GM18526 (cell line): Measurements from ENCODE around the gene FAM107B.

Experiments
- POLR2A ChIP-seq: IDR thresholded peaks from 3 replicates; pipeline ENCODE4 v1.6.1; 2011; ENCODE audit not compliant: insufficient read length; ENCODE audit errors: extremely low read depth

Gene FAM107B

GRCh38 chr10:14751014-14751896, 23.4 kb downstream of the FAM107B start:
- TF ChIP-seq POLR2A: no peak

DNA sequence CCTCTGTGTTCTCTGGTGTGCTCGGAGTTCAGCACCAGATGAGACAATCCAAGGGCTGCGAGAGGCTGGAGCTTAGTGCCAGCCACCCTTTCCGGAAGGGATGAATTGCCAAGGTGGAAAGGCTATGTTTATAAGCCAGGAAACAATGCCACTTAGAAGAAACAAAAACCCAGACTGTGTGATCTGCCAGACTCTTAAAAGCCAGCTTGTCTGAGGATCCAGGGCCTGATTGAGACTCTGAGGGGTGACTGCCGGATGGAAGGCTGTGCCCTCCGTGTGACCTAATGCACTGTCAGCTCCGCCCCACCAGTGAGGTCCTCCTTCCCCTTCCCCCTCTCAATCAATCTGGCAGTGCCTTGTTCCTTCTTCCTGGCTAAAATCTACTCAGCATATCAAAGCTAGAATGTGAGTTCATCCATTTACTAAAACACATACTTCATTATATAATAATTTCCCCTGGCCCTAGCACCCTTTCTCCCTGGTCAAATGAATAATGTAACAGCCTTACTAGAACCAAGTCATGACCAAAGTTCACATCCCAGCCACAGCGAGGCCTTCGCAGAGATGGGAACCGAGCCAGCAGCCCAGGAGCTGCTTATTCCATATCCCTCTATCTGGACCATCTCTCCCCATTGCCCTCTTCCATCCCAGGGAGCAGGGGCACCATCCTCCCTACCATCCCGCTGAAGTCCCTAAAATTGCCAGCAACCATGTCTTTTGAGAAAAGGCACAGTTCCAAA, 25.5 kb downstream of the FAM107B start:
- no peak for TF ChIP-seq POLR2A

GRCh38 chr10:14748441-14748840, 26.3 kb downstream of the FAM107B start:
- TF ChIP-seq POLR2A: no peak

DNA sequence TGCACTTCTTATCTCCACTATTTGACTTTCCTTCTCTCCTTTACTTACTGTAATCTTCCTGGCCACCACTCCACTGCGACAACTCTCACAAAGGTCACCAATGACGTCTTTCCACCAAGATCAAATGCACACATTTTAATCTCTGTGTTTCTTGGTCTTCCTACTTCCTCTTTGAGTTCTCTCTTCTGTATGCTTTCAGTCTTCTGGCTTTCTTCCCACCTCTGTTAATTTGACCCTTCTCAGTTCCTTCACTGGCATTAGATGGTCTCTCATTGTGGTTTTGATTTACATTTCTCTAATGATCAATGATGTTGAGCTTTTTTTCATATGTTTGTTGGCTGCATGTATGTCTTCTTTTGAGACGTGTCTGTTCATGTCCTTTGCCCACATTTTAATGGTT, 31.9 kb downstream of the FAM107B start:
- no peak for TF ChIP-seq POLR2A

DNA sequence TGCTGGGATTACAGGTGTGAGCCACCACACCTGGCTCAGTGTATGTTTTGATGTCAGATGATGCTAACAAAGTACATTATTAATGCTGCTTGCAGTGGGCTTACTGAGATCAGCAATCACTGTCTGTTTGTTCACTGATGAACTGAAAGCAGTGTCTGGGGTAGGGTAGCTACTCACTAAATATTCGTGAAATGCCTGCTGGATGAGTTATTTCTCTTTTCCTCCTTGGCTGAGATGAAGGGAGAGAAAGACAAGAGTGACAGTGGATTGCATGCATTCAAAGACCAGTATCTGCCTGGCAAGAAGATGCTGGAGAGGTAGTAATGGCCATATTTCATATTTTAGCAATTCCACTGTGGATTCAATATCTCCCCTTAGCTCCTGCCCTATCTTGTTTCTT, 32.3 kb downstream of the FAM107B start:
- no peak for TF ChIP-seq POLR2A

DNA sequence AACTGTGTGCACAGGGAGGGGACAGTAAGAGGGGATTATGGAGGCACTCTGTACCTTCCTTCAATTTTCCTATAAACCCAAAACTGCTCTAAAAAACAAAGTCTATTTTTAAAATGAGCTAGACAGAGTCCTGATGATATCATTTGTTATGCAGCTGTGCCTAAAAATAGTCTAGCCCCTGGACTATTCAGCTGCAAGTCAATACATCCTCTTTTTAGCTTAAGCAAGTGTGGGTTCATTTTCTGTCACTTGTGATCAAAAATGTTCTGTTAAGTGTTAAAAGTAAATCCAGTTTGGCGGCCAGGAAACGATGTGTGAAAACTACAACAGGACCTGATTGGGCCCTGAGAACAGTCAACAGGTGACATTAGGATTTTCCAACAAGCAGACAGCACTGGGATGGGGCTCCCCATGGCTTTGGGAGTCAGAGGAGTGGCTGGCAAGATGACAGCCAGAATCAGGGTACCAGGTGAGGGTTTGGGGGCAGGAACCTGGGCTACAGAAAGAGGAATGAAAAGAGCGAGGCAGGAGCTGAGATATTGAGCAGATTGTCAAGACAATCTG, 33.9 kb downstream of the FAM107B start:
- TF ChIP-seq POLR2A: no peak

DNA sequence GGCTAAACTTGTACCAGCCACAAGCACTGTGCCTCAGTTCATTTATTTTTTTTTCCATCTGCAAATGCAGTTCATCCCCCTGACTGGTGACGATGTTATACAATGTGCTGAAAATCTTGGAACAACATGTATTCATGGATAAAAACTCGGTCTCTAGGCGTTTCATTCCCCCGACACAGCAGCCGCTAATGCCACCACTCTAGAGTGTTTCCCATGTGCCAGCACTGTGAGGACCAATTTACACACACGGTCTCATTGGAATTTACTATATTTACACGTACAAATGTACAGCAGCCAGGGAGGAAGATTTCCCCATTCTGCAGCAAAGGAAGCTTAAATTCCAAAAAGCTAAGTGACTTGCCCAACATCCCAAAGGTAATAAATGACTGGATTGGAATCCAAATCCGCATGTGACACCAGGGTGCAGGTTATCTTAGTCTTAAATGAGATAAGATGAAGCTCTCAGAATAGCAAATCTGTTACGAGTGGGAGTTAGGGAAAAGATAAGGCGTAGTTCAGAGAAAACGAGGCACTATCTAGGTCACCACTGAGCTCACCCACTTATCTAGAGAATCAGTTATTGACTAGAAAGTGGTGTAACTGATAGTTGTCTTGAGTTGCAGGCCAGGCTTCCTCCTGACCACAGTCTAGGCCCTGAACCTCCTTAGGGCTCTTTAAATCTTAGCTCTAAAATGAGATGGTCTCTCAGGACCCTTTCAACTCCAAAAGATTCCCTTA, 36.7 kb downstream of the FAM107B start:
- no peak for TF ChIP-seq POLR2A

DNA sequence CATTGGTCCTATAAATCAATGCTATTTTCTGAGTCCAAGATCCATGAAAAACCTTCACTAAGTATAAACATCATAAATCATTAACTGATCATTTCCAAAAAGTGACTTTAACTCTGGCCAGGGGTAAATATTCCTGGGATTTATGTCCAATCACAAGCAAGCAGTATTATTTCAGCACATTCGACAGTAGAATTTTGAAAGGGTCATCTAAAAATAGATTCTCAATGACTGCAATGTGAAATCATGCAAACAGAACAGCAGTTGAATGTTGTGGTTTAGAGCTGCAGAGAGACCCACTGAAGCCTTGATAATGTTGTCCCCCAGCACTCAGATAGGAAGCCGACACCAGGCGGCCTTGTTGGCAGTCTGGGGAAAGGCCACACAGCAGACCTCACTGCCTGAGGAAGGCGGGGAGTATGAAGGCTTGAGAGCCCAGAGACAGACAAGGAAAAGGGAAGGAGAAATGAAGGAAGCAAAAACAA, 38.1 kb downstream of the FAM107B start:
- no peak for TF ChIP-seq POLR2A

DNA sequence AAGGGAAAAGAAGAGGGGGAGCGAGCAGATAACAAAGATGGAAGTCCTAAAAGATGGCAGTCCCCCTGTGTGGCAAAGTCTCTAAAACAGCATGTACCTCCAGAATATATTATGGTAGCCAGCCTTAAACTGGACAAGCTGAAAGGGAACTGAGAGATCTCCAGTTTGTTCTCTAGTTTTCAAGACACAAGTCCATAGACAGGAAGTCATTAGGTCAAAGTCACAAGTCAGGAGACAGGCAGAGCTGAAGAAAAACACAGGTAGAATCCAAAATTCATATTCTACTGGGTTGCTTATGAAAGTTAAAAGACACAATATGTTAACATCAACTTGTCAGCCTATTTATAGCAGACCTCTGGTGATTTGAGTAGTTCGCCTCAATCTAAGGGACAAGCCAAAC, 38.7 kb downstream of the FAM107B start:
- TF ChIP-seq POLR2A: no peak

- TF ChIP-seq POLR2A: no peak
Observed at GRCh38 chr10:14731875-14732512, 42.7 kb downstream of the FAM107B start.

DNA sequence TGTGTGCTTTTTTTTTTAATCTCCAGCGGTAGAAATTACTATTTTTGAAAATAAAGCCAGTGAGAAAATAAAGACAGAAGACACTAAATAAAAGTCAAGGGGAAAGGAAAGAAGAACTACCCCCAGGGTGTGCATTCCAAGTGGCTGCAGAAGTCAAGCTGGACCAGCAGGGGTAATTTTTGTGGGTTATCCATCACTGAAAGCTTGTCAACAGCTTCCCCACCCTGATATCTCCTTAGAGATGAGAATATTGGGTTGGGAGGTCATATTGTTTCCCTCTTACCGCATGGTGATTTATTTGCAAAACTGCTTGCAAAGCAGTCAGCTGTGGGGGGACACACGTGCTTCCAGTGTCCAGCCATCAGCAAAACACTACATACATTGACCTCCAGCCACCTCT, 46.4 kb downstream of the FAM107B start:
- TF ChIP-seq POLR2A: no peak

GRCh38 chr10:14727924-14728323, 46.8 kb downstream of the FAM107B start:
- no peak for TF ChIP-seq POLR2A

- TF ChIP-seq POLR2A: no peak
Observed at GRCh38 chr10:14727465-14727864, 47.2 kb downstream of the FAM107B start.

- TF ChIP-seq POLR2A: no peak
Observed at GRCh38 chr10:14724931-14725330, 49.8 kb downstream of the FAM107B start.
